SK-N-SH treated with all-trans-retinoic acid at 6 μM for 48 hours (cell line): Measurements from ENCODE around the gene RTN1.

Source experiments
- BACH2 ChIP-seq: fragments of 250-450 bp; sonication (Bioruptor Pico); IDR thresholded peaks from 2 replicates; pipeline ENCODE4 v1.9.0; 2021; ENCODE audit warnings: mild to moderate bottlenecking, borderline replicate concordance
- GLIS3 ChIP-seq: fragments of 250-450 bp; sonication (Bioruptor Pico); IDR thresholded peaks from 2 replicates; pipeline ENCODE4 v1.5.0; 2020; ENCODE audit warnings: mild to moderate bottlenecking, moderate library complexity
- OSR1 ChIP-seq: fragments of 250-450 bp; sonication (Bioruptor Pico); IDR thresholded peaks from 2 replicates; pipeline ENCODE4 v1.8.0; 2022; ENCODE audit warnings: moderate library complexity, mild to moderate bottlenecking, inconsistent platforms
- PATZ1 ChIP-seq: fragments of 250-450 bp; sonication (Bioruptor Pico); IDR thresholded peaks from 2 replicates; pipeline ENCODE4 v1.8.0; 2020; ENCODE audit warnings: mild to moderate bottlenecking, moderate library complexity, borderline replicate concordance
- POU6F1 ChIP-seq: fragments of 250-450 bp; sonication (Bioruptor Pico); IDR thresholded peaks from 2 replicates; pipeline ENCODE4 v1.8.0; 2021; ENCODE audit warnings: low read depth, mild to moderate bottlenecking, moderate library complexity, borderline replicate concordance
- RARB ChIP-seq: fragments of 250-450 bp; sonication (Bioruptor Pico); IDR thresholded peaks from 2 replicates; pipeline ENCODE4 v1.8.0; 2021; ENCODE audit warnings: mild to moderate bottlenecking, moderate library complexity
- TOX ChIP-seq: fragments of 250-450 bp; sonication (Bioruptor Pico); IDR thresholded peaks from 2 replicates; pipeline ENCODE4 v1.8.0; 2021; ENCODE audit warnings: mild to moderate bottlenecking, moderate library complexity, borderline replicate concordance
- ZFP30 ChIP-seq: fragments of 450-650 bp; formaldehyde crosslinking; IDR thresholded peaks from 2 replicates; pipeline ENCODE4 v1.5.0; 2022; ENCODE audit warnings: mild to moderate bottlenecking, moderate library complexity
- ZNF8 ChIP-seq: fragments of 450-650 bp; formaldehyde crosslinking; IDR thresholded peaks from 2 replicates; pipeline ENCODE4 v1.5.0; 2020; ENCODE audit warnings: mild to moderate bottlenecking, moderate library complexity
- TF ChIP-seq, protein P1 (sequence below): fragments of 250-450 bp; sonication (Bioruptor Pico); IDR thresholded peaks from 2 replicates; pipeline ENCODE4 v1.5.1; 2020; ENCODE audit warnings: low read depth, mild to moderate bottlenecking, moderate library complexity

GRCh38 chr14:59913187-59913586, 42.6 kb upstream of the RTN1 start:
- no peak for TF ChIP-seq RARB (CRISPR knock-in tag)
- TF ChIP-seq, protein P1, sequence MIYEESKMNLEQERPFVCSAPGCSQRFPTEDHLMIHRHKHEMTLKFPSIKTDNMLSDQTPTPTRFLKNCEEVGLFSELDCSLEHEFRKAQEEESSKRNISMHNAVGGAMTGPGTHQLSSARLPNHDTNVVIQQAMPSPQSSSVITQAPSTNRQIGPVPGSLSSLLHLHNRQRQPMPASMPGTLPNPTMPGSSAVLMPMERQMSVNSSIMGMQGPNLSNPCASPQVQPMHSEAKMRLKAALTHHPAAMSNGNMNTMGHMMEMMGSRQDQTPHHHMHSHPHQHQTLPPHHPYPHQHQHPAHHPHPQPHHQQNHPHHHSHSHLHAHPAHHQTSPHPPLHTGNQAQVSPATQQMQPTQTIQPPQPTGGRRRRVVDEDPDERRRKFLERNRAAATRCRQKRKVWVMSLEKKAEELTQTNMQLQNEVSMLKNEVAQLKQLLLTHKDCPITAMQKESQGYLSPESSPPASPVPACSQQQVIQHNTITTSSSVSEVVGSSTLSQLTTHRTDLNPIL, result no peak
- TF ChIP-seq ZNF8 (CRISPR knock-in tag), result no peak
- TF ChIP-seq TOX (CRISPR knock-in tag), result no peak
- no peak for TF ChIP-seq ZFP30 (CRISPR knock-in tag)
- TF ChIP-seq BACH2 (CRISPR knock-in tag), result no peak
- no peak for TF ChIP-seq GLIS3
- no peak for TF ChIP-seq OSR1
- TF ChIP-seq PATZ1 (CRISPR knock-in tag), result no peak
- no peak for TF ChIP-seq POU6F1 (CRISPR knock-in tag)
